Pancreas (tissue), 10 donors: ENCODE results near the gene TMUB1. TPM values are rescaled to one million over a fixed set of nuclear protein-coding genes. Genes with fewer than 3 reads are reported as not detected.
A peak's percentile ranks its signal among the peaks of the same experiment; 100 is the strongest.

Source experiments
- ATAC-seq, 4 donors: fragments of 200-7000 bp; cut with Tn5 transposase; one replicate each; pipeline versions ENCODE4 v1.8.0 to v1.9.1; 2020; ENCODE audit warnings: mild to moderate bottlenecking in 4 of 4, moderate library complexity in 4 of 4
- DNase-seq, 6 donors: peaks; one replicate each; pipeline ENCODE4 v3.0.0-alpha.2; 2020
- FAIRE-seq: peaks from 2 replicates; lab custom pipeline; 2012; peaks lifted over from hg19 to GRCh38; lab: Jason Lieb, UNC
- H3K27ac ChIP-seq, 4 donors: fragments of 200-600 bp; sonication (generic); 1 replicate in 3 of 4; 2 replicates in 1 of 4; pipeline versions ENCODE4 v1.5.0 to v1.8.0; 2020
- H3K27me3 ChIP-seq, 4 donors: fragments of 200-600 bp; one replicate each; pipeline ENCODE4 v1.8.0; 2021
- H3K36me3 ChIP-seq, 3 donors: fragments of 200-600 bp; sonication (generic) in 1 of 3; one replicate each; pipeline versions ENCODE4 v1.5.0 to v1.8.0; 2020 to 2021
- H3K4me1 ChIP-seq, 3 donors: fragments of 200-600 bp; one replicate each; pipeline ENCODE4 v1.8.0; 2021
- H3K4me3 ChIP-seq, 4 donors: fragments of 200-600 bp; sonication (generic) in 2 of 4; one replicate each; pipeline versions ENCODE4 v1.5.0 to v1.8.0; 2020 to 2021
- H3K9me3 ChIP-seq, 4 donors: fragments of 200-600 bp; one replicate each; pipeline ENCODE4 v1.8.0; 2021
- CTCF ChIP-seq, 4 donors: fragments of 200-600 bp; sonication (generic) in 3 of 4; IDR thresholded peaks; one replicate each; pipeline versions ENCODE4 v1.5.0 to v1.8.0; 2021; ENCODE audit warnings: antibody characterized with exemption in 4 of 4
- WGBS, 2 donors: extraction: QIAGEN DNeasy Blood & Tissue Kit; methylation state at CpG; one replicate each; pipeline ENCODE4 v1.1.7; 2013; 5-methylcytosine and 5-hydroxymethylcytosine counted together
- intact Hi-C, 3 donors: fragments of 100-400 bp; cut with DNase I; formaldehyde crosslinking; loops; one replicate each; pipeline versions ENCODE4 v1.11.1 to v1.14.2; 2022
- polyA plus RNA-seq, 2 donors: library from polyadenylated mRNA; stranded (reverse); fragments of 200-250 nt; gene quantifications; one replicate each; pipeline ENCODE4 v1.2.3, GENCODE V29; 2013
- total RNA-seq, 6 donors: library from RNA; stranded (reverse); fragmentation: NEBNext Ultra II Directional in 4 of 6; extraction: Animal tissue kit (Norgen Biotek cat#: 25700) in 4 of 6; gene quantifications; one replicate each; pipeline versions ENCODE4 v1.2.1 to v1.2.4, GENCODE V29; 2021 to 2023
- donor health status: healthy with polysubstance abuse.
- donor health status: DM: no; HTN: no; CAD: no; lungs with moderate emphysema.
- donor health status: DM: no; HTN: no; CAD: no.
- donor health status: control.
- donor health status: control.
- donor health status: Bipolar disorder and iron deficiency.
- donor health status: DM: yes; HTN: yes; CAD: no.
- donor health status: DM: no; HTN: no; CAD: no.
- donor health status: DM: no; HTN: no; CAD: no.
- donor health status: DM: yes; HTN: yes; CAD: no.

The TMUB1 gene
- total and polyA plus RNA-seq, 8 donors, result 34.5 to 103 (median 44.1) TPM

GRCh38 chr7:151038951-151039849 is 44.1 kb downstream of the TMUB1 start:
- DNase-seq, result peak; percentile 26 to 90 (median 70)
- intact Hi-C loops, result no loop called here
- H3K27ac ChIP-seq, result peak overlapping the region in 2 of 4 donors; percentile 30 to 32
- WGBS, 2 donors, result 59 to 61% methylated on average over 12 of the region's 12 CpGs
- peaks cover 0 to 16% (median 0%) of the 10 kb centered on the region in 3 donors for H3K36me3 ChIP-seq
- ATAC-seq, result peak; percentile 35 to 86 (median 70)
- FAIRE-seq, result no peak
- no peak for TF ChIP-seq CTCF (IDR thresholded peaks at IDR 0.05)
- peaks cover 0 to 7% (median 0%) of the 10 kb centered on the region in 3 donors for H3K4me1 ChIP-seq
- H3K9me3 ChIP-seq, result no peaks in the 10 kb centered on the region
- H3K27me3 ChIP-seq, result no peaks in the 10 kb centered on the region
- no peak overlapping the region for H3K4me3 ChIP-seq

DNA sequence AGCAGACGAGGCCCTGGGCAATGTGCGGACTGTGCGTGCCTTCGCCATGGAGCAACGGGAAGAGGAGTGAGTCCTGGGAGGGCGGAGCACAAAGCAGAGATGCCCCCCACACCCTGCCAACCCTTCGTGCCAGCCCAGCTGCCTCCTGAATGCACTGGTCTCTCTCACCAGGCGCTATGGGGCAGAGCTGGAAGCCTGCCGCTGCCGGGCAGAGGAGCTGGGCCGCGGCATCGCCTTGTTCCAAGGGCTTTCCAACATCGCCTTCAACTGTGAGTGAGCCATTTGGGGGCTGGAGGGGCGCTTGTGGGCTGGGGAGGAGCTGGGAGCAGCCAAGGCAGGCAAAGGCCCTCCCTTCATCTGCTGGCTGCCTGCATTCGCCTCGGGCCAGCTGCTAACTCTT is 47.4 kb downstream of the TMUB1 start:
- FAIRE-seq (no peak), DNase-seq (peak in 1 of 6 donors; percentile 60), ATAC-seq (no peak)
- intact Hi-C loops, result no loop called here
- H3K36me3 ChIP-seq, result peaks cover 0 to 16% (median 0%) of the 10 kb centered on the region in 3 donors
- H3K4me3 ChIP-seq, result no peak overlapping the region
- H3K9me3 ChIP-seq, result no peaks in the 10 kb centered on the region
- H3K27ac ChIP-seq, result no peak overlapping the region
- no peaks in the 10 kb centered on the region for H3K27me3 ChIP-seq
- TF ChIP-seq CTCF (IDR thresholded peaks at IDR 0.05), result no peak
- 94 to 95% methylated on average over 17 of the region's 17 CpGs for WGBS, 2 donors
- peaks cover 0 to 7% (median 0%) of the 10 kb centered on the region in 3 donors for H3K4me1 ChIP-seq

DNA sequence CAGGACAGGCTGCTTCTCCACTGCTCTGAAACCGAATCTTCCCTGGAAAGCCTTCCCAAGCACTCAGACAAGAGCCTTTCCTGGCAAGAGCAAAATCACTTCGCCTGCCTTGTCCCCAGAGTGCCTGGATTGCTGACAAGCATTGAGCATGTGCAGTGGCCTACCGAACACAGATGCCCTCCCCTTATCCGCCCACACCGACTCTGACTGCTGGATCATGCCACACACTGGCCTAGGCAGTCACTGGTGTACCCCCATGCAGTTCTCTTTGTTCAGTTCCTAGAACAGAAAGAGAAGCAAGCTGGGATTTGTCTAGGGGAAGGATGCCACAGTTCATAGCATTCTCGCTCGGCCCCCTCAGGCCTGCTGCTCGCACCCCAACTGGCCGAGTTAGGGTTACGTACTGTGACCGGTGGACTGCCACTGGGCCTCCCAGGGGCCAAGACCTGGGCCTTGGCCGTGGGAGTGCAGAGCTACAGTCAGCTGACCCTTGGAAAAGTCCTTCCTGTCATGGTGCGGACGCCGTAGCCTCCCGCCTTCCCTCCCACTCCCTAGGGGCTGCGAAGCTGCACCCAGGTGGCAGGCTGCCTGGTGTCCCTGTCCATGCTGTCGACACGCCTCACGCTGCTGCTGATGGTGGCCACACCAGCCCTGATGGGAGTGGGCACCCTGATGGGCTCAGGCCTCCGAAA is 48.1 kb downstream of the TMUB1 start:
- DNase-seq (peak in 1 of 6 donors; percentile 49), FAIRE-seq (no peak), ATAC-seq (no peak)
- intact Hi-C loops, result no loop called here
- H3K9me3 ChIP-seq, result no peaks in the 10 kb centered on the region
- no peak overlapping the region for H3K4me3 ChIP-seq
- peaks cover 0 to 16% (median 0%) of the 10 kb centered on the region in 3 donors for H3K36me3 ChIP-seq
- H3K4me1 ChIP-seq, result peaks cover 0 to 7% (median 0%) of the 10 kb centered on the region in 3 donors
- no peak overlapping the region for H3K27ac ChIP-seq
- no peak for TF ChIP-seq CTCF (IDR thresholded peaks at IDR 0.05)
- no peaks in the 10 kb centered on the region for H3K27me3 ChIP-seq
- 88 to 89% methylated on average over 21 of the region's 21 CpGs for WGBS, 2 donors

DNA sequence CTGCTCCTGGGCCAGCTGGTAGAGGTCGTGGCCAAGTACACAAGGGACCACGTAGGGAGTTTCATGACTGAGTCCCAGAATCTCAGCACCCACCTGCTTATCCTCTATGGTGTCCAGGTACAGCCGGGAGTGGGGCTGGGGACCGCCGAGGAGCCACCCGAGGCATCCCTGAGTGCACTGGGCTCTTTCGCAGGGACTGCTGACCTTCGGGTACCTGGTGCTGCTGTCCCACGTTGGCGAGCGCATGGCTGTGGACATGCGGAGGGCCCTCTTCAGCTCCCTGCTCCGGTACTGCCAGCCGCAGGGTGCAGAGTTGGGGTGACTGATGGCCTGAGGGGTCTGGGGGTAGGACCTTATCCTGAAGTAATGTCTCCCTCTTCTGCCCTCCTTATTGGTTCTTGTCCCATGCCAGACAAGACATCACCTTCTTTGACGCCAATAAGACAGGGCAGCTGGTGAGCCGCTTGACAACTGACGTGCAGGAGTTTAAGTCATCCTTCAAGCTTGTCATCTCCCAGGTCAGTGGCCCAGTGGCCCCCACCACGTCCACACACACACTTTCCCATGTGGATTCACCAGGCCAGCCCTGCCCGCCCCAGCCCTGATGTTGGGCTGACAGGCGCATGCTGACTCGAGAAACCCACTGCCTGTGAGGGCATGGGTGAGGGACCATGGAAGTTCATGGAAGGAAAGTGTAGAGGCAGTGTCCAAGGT is 48.8 kb downstream of the TMUB1 start:
- 91 to 93% methylated on average over 21 of the region's 21 CpGs for WGBS, 2 donors
- peaks cover 0 to 16% (median 0%) of the 10 kb centered on the region in 3 donors for H3K36me3 ChIP-seq
- H3K4me3 ChIP-seq, result no peak overlapping the region
- DNase-seq (peak in 1 of 6 donors; percentile 44), ATAC-seq (no peak), FAIRE-seq (no peak)
- no peak overlapping the region for H3K27ac ChIP-seq
- intact Hi-C loops, result loop anchor here in 1 of 3 donors (5.0 kb wide), 1 partner anchor 78 kb away; no protein-coding TSS in a partner anchor
- no peaks in the 10 kb centered on the region for H3K27me3 ChIP-seq
- no peak for TF ChIP-seq CTCF (IDR thresholded peaks at IDR 0.05)
- H3K4me1 ChIP-seq, result peaks cover 0 to 6% (median 0%) of the 10 kb centered on the region in 3 donors
- no peaks in the 10 kb centered on the region for H3K9me3 ChIP-seq
